K562 (cell line): Measurements from ENCODE around the gene MYL9. TPM values are rescaled to one million over a fixed set of nuclear protein-coding genes. Genes with fewer than 3 reads are reported as not detected.

Experiments
- ARID1B ChIP-seq: fragments of 450-650 bp; IDR thresholded peaks from 2 replicates; pipeline ENCODE4 v1.6.1; 2016; ENCODE audit warnings: antibody characterized with exemption, mild to moderate bottlenecking, inconsistent platforms
- E4F1 ChIP-seq: fragments of 250-450 bp; sonication (Bioruptor Pico); IDR thresholded peaks from 2 replicates; pipeline ENCODE4 v1.5.0; 2021; ENCODE audit warnings: mild to moderate bottlenecking, borderline replicate concordance
- ELF1 ChIP-seq: fragments of 200-800 bp; sonication (Bioruptor generic); IDR thresholded peaks from 2 replicates; pipeline ENCODE4 v1.6.1; 2016; ENCODE audit warnings: missing genetic modification characterization, missing compliant biosample characterization
- EP400 ChIP-seq: fragments of 450-650 bp; IDR thresholded peaks from 2 replicates; pipeline ENCODE4 v1.6.1; 2017; ENCODE audit warnings: antibody characterized with exemption, mild to moderate bottlenecking, moderate library complexity
- ETS1 ChIP-seq: conservative IDR thresholded peaks from 2 replicates; pipeline ENCODE4 v1.6.1; 2011; ENCODE audit warnings: low read depth, mild to moderate bottlenecking, low read length; ENCODE audit not compliant: control insufficient read depth
- ETV5 ChIP-seq: sonication (generic); formaldehyde crosslinking; IDR thresholded peaks from 2 replicates; pipeline ENCODE4 v1.4.0; 2020; ENCODE audit warnings: low read depth, mild to moderate bottlenecking, missing genetic modification reagents
- ETV6 ChIP-seq, 3 experiments: fragments of 150-350 bp in 1 of 3; sonication (generic) in 1 of 3; formaldehyde crosslinking in 1 of 3; IDR thresholded peaks; 2 replicates each; pipeline versions ENCODE4 v1.6.1 to v1.8.0; 2014 to 2022; ENCODE audit warnings: borderline replicate concordance in 2 of 3, low read depth in 2 of 3, antibody characterized with exemption in 1 of 3, low read length in 1 of 3, mild to moderate bottlenecking in 1 of 3, missing genetic modification reagents in 1 of 3
- L3MBTL2 ChIP-seq: fragments of 450-650 bp; IDR thresholded peaks from 2 replicates; pipeline ENCODE4 v1.6.1; 2016; ENCODE audit warnings: mild to moderate bottlenecking, moderate library complexity
- MAX ChIP-seq: sonication (generic); formaldehyde crosslinking; IDR thresholded peaks from 2 replicates; pipeline ENCODE4 v1.9.0; 2022; ENCODE audit warnings: mild to moderate bottlenecking, missing genetic modification reagents
- NCOA1 ChIP-seq: fragments of 450-650 bp; IDR thresholded peaks from 2 replicates; pipeline ENCODE4 v1.6.1; 2016; ENCODE audit warnings: low read depth
- NRF1 ChIP-seq, 2 experiments: fragments of 450-650 bp; IDR thresholded peaks in 1 of 2; conservative IDR thresholded peaks in 1 of 2; 2 replicates each; pipeline ENCODE4 v1.6.1; 2014; ENCODE audit warnings: mild to moderate bottlenecking in 2 of 2
- PCBP1 ChIP-seq: fragments of 200-400 bp; formaldehyde crosslinking; IDR thresholded peaks from 2 replicates; pipeline ENCODE4 v1.6.1; 2018; ENCODE audit warnings: mild to moderate bottlenecking, low read depth, low read length; ENCODE audit not compliant: poor library complexity, severe bottlenecking
- POLR2B ChIP-seq: fragments of 450-650 bp; IDR thresholded peaks from 2 replicates; pipeline ENCODE4 v1.6.1; 2018; ENCODE audit warnings: low read depth; ENCODE audit not compliant: partially characterized antibody
- POLR2G ChIP-seq: fragments of 200-400 bp; formaldehyde crosslinking; IDR thresholded peaks from 2 replicates; pipeline ENCODE4 v1.6.1; 2017; ENCODE audit warnings: low read depth, mild to moderate bottlenecking, antibody characterized with exemption, low read length, moderate library complexity
- PRMT5 ChIP-seq: sonication (generic); formaldehyde crosslinking; IDR thresholded peaks from 2 replicates; pipeline ENCODE4 v1.5.0; 2020; ENCODE audit warnings: missing genetic modification reagents
- SMAD4 ChIP-seq: fragments of 250-450 bp; sonication (Bioruptor Pico); conservative IDR thresholded peaks from 2 replicates; pipeline ENCODE4 v1.8.0; 2021; ENCODE audit warnings: inconsistent platforms, mild to moderate bottlenecking, moderate library complexity
- SRSF3 ChIP-seq: fragments of 200-400 bp; formaldehyde crosslinking; IDR thresholded peaks from 2 replicates; pipeline ENCODE4 v1.6.1; 2016; ENCODE audit warnings: mild to moderate bottlenecking, low read length, moderate library complexity; ENCODE audit not compliant: insufficient read depth
- SUPT5H ChIP-seq: fragments of 450-650 bp; IDR thresholded peaks from 2 replicates; pipeline ENCODE4 v1.6.1; 2016
- TSC22D4 ChIP-seq: fragments of 450-650 bp; IDR thresholded peaks from 2 replicates; pipeline ENCODE4 v1.6.1; 2016; ENCODE audit warnings: missing genetic modification characterization, missing biosample characterization, control low read depth
- ZNF23 ChIP-seq: fragments of 250-450 bp; sonication (Bioruptor Pico); IDR thresholded peaks from 2 replicates; pipeline ENCODE4 v1.4.0; 2020; ENCODE audit warnings: mild to moderate bottlenecking
- ZNF518B ChIP-seq: fragments of 250-450 bp; sonication (Bioruptor Pico); IDR thresholded peaks from 2 replicates; pipeline ENCODE4 v1.5.0; 2021; ENCODE audit warnings: mild to moderate bottlenecking, moderate library complexity
- polyA plus RNA-seq, 8 experiments: library from polyadenylated mRNA; depleted of rRNA in 4 of 8; stranded (reverse) in 5 of 8; unstranded in 3 of 8; fragments of >200 nt; fragmentation: Nextera tagmentation in 2 of 8; fragmentation: Illumina TruSeq in 1 of 8; extraction: Ambion mirVana in 2 of 8; extraction: Trizol in 1 of 8; gene quantifications; 2 replicates each; pipeline versions ENCODE4 v1.2.1 to v1.2.3, GENCODE V29; 2011 to 2014; ENCODE audit warnings: inconsistent platforms in 1 of 8, missing spikeins in 1 of 8
- total RNA-seq, 7 experiments: library from RNA; depleted of rRNA in 6 of 7; stranded (reverse); fragments of >200 nt in 6 of 7; fragmentation: Illumina TruSeq in 2 of 7; extraction: Trizol in 2 of 7; gene quantifications; 2 replicates each; pipeline versions ENCODE4 v1.2.1 to v1.2.3, GENCODE V29; 2011 to 2021; ENCODE audit warnings: low replicate concordance in 1 of 7

Gene MYL9
- total and polyA plus RNA-seq, 9 of the 15 experiments (the other 6 are each of a cell fraction or from before 2014, with no cell fraction given) = 0.11 to 3.2 (median 0.81) TPM; not detected in 1

GRCh38 chr20:36573103-36573797 is 31.9 kb downstream of the MYL9 start, which contains the start of gene TGIF2 (continued):
- TF ChIP-seq SMAD4 (CRISPR knock-in tag) (peak; percentile 63), MAX (CRISPR knock-in tag) (peak; percentile 67), POLR2B (peak; percentile 42), PRMT5 (no peak), TSC22D4 (tag) (no peak), NRF1 (conservative IDR thresholded peaks at IDR 0.05 in 1 of 2, IDR thresholded peaks at IDR 0.05 in 1 of 2) (peak in 1 of 2 experiments; percentile 22; a peak in 1 of 4 replicates), PCBP1 (no peak), SUPT5H (peak; percentile 70), ETS1 (peak; percentile 51), EP400 (peak; percentile 62), ETV6 (IDR thresholded peaks at IDR 0.05; ENCODE audit: borderline replicate concordance in 1 of 2, low read depth in 2 of 2, low read length in 1 of 2) (no peak), ETV6 (CRISPR knock-in tag; IDR thresholded peaks at IDR 0.05; ENCODE audit: borderline replicate concordance) (no peak), ZNF518B (CRISPR knock-in tag) (no peak), NCOA1 (no peak), ARID1B (no peak), ZNF23 (CRISPR knock-in tag) (no peak), POLR2G (peak; percentile 87), SRSF3 (no peak), ELF1 (tag) (peak; percentile 67), ETV5 (CRISPR knock-in tag) (peak; percentile 67), L3MBTL2 (peak; percentile 70), E4F1 (CRISPR knock-in tag) (no peak)
